22Rv1 (cell line): ENCODE data around the gene KIAA0586.

Source experiments
- ZFX ChIP-seq: fragments of 450-650 bp; IDR thresholded peaks from 2 replicates; pipeline ENCODE4 v1.6.1; 2017; ENCODE audit warnings: antibody characterized with exemption, borderline replicate concordance
- TF ChIP-seq, protein P1 (sequence below): fragments of 450-650 bp; IDR thresholded peaks from 2 replicates; pipeline ENCODE4 v1.5.1; 2017; ENCODE audit warnings: mild to moderate bottlenecking

DNA sequence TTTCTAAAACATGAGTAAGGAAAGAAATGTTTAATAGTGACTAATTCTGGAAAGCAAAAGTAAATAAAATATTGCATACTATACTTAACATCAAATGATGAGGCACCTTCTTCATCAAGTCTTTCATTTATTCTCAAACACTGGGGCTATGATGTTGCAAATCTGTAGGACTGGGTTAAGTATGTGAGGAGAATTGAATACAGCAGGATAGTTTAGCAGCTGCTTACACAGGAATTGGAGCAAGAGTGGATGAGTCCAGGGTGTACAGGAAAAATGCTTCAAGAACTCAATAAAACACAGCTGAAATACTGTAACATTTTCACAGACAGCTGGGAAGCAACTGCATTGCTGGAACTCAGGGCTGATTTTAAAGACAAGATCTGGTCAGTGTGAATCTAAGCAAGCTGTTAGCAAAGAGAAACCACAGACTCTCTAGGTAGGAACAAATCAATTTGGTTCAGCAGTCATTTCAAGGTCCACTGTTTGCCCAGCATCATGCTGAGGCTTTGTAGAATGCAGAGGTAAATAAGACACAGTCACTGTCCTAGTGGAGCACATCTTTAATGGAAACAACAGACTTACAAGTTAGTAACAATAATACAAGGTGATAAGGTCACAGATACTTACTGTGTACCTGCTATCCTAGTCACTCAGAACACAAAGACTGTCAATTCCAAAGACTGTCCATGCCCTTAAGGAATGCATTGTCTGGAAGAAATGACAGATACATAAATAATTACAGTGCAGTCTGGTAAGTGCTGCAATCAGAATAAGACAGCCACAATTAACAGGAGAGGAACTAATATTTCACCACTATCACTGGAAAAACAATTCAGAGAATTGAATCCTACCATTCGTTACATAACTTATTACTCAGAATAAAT lies 113.5 kb downstream of the KIAA0586 start:
- TF ChIP-seq, protein P1, sequence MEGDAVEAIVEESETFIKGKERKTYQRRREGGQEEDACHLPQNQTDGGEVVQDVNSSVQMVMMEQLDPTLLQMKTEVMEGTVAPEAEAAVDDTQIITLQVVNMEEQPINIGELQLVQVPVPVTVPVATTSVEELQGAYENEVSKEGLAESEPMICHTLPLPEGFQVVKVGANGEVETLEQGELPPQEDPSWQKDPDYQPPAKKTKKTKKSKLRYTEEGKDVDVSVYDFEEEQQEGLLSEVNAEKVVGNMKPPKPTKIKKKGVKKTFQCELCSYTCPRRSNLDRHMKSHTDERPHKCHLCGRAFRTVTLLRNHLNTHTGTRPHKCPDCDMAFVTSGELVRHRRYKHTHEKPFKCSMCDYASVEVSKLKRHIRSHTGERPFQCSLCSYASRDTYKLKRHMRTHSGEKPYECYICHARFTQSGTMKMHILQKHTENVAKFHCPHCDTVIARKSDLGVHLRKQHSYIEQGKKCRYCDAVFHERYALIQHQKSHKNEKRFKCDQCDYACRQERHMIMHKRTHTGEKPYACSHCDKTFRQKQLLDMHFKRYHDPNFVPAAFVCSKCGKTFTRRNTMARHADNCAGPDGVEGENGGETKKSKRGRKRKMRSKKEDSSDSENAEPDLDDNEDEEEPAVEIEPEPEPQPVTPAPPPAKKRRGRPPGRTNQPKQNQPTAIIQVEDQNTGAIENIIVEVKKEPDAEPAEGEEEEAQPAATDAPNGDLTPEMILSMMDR = no peak
- TF ChIP-seq ZFX = no peak
